HG03442 (cell line): Measurements from ENCODE around the gene KATNB1.
"Not testable (repeated sequence)": the region's sequence is repeated elsewhere in the genome, so short reads cannot be mapped to it uniquely, and the experiment has no call there.

Experiments
- ATAC-seq: cut with Tn5 transposase; IDR thresholded peaks from one replicate; pipeline ENCODE4 v1.9.1; 2021; ENCODE audit warnings: mild to moderate bottlenecking, moderate library complexity; ENCODE audit not compliant: unreplicated experiment

The KATNB1 gene

GRCh38 chr16:57724531-57724930 lies 11.0 kb upstream of the KATNB1 start:
- no peak for ATAC-seq

GRCh38 chr16:57725151-57725550 lies 10.4 kb upstream of the KATNB1 start:
- ATAC-seq = no peak

GRCh38 chr16:57725554-57725953 lies 10.0 kb upstream of the KATNB1 start:
- no peak for ATAC-seq

GRCh38 chr16:57725976-57726375 lies 9.6 kb upstream of the KATNB1 start:
- ATAC-seq = no peak

GRCh38 chr16:57726433-57726947 lies 9.1 kb upstream of the KATNB1 start:
- ATAC-seq = no peak

GRCh38 chr16:57727610-57728009 lies 8.0 kb upstream of the KATNB1 start:
- no peak for ATAC-seq

- no peak for ATAC-seq
Observed at GRCh38 chr16:57728336-57729181, 7.0 kb upstream of the KATNB1 start.

- ATAC-seq = no peak
Observed at GRCh38 chr16:57729182-57729484, 6.4 kb upstream of the KATNB1 start.

GRCh38 chr16:57729852-57730251 lies 5.7 kb upstream of the KATNB1 start:
- ATAC-seq = not testable (repeated sequence)

GRCh38 chr16:57730771-57731730 lies 4.5 kb upstream of the KATNB1 start:
- no peak for ATAC-seq

GRCh38 chr16:57732037-57732436 lies 3.5 kb upstream of the KATNB1 start:
- ATAC-seq = no peak

- no peak for ATAC-seq
Observed at GRCh38 chr16:57732714-57733113, 2.9 kb upstream of the KATNB1 start.

GRCh38 chr16:57734308-57734924 lies 1.2 kb upstream of the KATNB1 start:
- no peak for ATAC-seq

GRCh38 chr16:57734925-57735754 lies 430 bp upstream of the KATNB1 start:
- ATAC-seq = peak; percentile 85

- no peak for ATAC-seq
Observed at GRCh38 chr16:57736419-57737351, 1.1 kb downstream of the KATNB1 start.

GRCh38 chr16:57738844-57739243 lies 3.3 kb downstream of the KATNB1 start:
- ATAC-seq = no peak

- ATAC-seq = no peak
Observed at GRCh38 chr16:57739756-57740422, 4.3 kb downstream of the KATNB1 start.

GRCh38 chr16:57740423-57741071 lies 5.0 kb downstream of the KATNB1 start:
- no peak for ATAC-seq
